SK-N-MC (cell line): ENCODE data around the gene GREB1L.

Source experiments
- DNase-seq: peaks from one replicate; pipeline ENCODE4 v3.0.0-alpha.2; 2011; ENCODE audit warnings: low read depth, low spot score
- H3K27ac ChIP-seq: fragments of 200-600 bp; sonication (generic); 2 replicates; pipeline ENCODE4 v1.5.1; 2016; ENCODE audit warnings: mixed run types
- H3K36me3 ChIP-seq: fragments of 200-600 bp; sonication (generic); 2 replicates; pipeline ENCODE4 v1.6.1; 2017; ENCODE audit warnings: antibody characterized with exemption, low read length, mixed read lengths; ENCODE audit not compliant: insufficient read depth
- H3K4me3 ChIP-seq: fragments of 200-600 bp; sonication (generic); 2 replicates; pipeline ENCODE4 v1.5.1; 2016
- H3K9ac ChIP-seq: fragments of 200-600 bp; sonication (generic); 2 replicates; pipeline ENCODE4 v1.8.0; 2017; ENCODE audit warnings: mixed run types, mixed read lengths; ENCODE audit not compliant: insufficient read length
- H3K9me3 ChIP-seq: fragments of 200-600 bp; sonication (generic); 2 replicates; pipeline ENCODE4 v1.6.1; 2017; ENCODE audit warnings: low read depth, mild to moderate bottlenecking, antibody characterized with exemption, low read length, moderate library complexity, mixed read lengths
- EZH2 ChIP-seq: fragments of 200-600 bp; sonication (generic); IDR thresholded peaks from one replicate; pipeline ENCODE4 v1.6.1; 2017; ENCODE audit warnings: antibody characterized with exemption
- FOXP2 ChIP-seq: optimal IDR thresholded peaks from 2 replicates; pipeline ENCODE3; 2011; ENCODE audit warnings: mild to moderate bottlenecking, moderate library complexity; ENCODE audit not compliant: insufficient read depth; ENCODE audit errors: extremely low read length, control extremely low read depth
- POLR2AphosphoS5 ChIP-seq: IDR thresholded peaks from 2 replicates; pipeline ENCODE4 v1.6.1; 2012; ENCODE audit warnings: mild to moderate bottlenecking, low read depth, low read length, borderline replicate concordance

The GREB1L gene

DNA sequence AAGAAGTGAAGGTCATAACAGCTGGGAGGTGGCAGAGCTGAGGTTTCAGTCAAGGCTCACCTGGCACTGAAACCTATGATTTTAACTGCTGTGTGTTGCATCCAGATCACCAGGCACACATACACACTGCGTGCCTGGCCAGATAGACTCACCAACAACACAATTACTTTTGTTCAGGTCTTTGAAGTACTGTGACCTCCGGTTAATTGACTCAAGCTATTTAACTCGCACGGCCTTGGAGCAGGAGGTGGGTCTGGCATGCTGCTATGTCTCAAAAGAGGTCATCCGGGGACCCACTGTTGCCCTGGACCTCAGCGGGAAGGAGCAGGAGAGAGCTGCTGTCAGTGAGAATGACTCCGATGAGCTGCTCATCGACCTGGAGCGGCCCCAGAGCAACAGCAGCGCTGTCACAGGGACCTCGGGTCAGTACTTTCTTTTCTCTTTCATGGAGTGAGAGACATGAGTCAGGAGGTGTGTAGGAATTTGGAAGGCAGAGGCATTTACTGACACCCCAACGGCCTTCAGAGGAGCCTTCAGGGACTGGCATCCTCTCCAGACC lies 254.3 kb downstream of the GREB1L start:
- no peak overlapping the region for H3K9ac ChIP-seq
- no peaks in the 10 kb centered on the region for H3K9me3 ChIP-seq
- TF ChIP-seq FOXP2 (no peak), EZH2 (no peak), POLR2AphosphoS5 (no peak)
- H3K36me3 ChIP-seq: no peaks in the 10 kb centered on the region
- no peak overlapping the region for H3K4me3 ChIP-seq
- DNase-seq: no peak
- H3K27ac ChIP-seq: no peak overlapping the region

DNA sequence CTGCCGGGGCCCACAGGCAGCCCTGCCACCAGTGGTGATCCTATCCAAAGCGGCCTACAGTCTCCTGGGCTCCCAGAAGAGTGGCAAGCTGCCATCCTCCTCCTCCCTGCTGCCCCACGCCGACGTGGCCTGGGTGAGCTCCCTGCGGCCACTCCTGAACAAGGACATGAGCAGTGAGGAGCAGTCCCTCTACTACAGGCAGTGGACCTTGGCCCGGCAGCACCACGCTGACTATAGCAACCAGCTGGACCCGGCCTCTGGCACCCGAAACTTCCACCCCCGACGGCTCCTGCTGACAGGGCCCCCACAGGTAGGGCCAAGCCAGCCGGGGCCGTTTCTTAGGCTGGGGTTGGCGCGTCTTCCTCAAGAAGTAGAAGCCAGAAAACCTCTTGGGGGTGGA lies 258.0 kb downstream of the GREB1L start:
- Histone ChIP-seq H3K9ac (no peak overlapping the region), H3K27ac (no peak overlapping the region)

DNA sequence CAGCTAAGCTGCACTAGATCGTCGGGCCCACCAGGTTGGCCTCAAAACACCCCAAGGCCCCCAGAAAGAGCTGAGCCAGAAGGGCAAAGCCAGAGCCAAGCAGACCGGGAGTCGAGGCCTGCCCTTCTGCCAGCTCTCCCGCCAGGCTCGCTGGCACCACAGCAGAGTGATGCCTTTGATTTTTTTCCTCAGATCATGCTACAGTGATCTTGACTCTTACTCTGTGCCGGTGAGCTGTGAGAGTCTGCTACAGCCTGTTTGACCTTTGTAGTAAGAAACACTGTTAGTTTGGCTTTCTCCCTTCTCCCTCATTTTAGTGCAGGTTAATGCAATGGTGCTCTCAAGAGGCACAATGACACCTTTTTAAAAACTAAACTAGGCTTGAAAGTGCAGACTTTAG lies 260.6 kb downstream of the GREB1L start:
- no peak overlapping the region for H3K4me3 ChIP-seq
- DNase-seq: no peak
- H3K27ac ChIP-seq: no peak overlapping the region
- no peaks in the 10 kb centered on the region for H3K9me3 ChIP-seq
- H3K36me3 ChIP-seq: no peaks in the 10 kb centered on the region
- H3K9ac ChIP-seq: no peak overlapping the region
- TF ChIP-seq EZH2 (no peak), POLR2AphosphoS5 (no peak), FOXP2 (no peak)

More for the DNA sequence above, 258.0 kb downstream of the GREB1L start:
- Histone ChIP-seq H3K9me3 (no peaks in the 10 kb centered on the region), H3K4me3 (no peak overlapping the region), H3K36me3 (no peaks in the 10 kb centered on the region)
- no peak for DNase-seq
- TF ChIP-seq POLR2AphosphoS5: no peak
- TF ChIP-seq EZH2: no peak
- TF ChIP-seq FOXP2: no peak

DNA sequence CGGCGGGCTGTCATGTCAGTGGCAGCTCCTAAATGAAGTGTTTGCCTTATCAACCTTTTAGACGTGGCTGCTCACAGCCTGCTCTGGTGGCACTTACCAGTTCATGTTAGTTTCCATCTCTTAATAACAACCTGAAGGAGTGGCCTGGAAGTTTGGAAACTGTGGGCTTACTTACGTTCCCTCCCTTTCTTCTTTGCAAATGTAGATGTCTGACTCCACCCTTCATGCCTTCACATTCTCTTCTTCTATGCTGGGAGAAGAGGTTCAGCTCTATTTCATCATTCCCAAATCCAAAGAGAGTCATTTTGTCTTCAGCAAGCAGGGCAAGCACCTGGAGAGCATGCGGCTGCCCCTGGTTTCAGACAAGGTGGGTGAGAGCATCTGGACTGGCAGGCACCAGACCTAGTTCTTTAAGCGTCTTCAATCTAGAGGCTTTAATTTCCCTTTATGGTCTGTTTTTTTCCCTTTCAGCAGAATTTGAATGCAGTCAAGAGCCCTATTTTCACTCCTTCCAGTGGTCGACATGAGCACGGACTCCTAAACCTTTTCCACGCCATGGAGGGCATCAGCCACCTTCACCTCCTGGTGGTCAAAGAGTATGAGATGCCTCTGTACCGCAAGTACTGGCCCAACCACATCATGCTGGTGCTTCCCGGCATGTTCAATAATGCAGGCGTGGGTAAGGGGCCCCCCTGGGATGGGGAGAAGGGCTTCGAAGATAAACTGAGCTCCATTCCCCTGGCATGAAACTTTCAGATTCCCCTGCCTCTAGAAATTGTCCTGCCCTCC lies 266.1 kb downstream of the GREB1L start:
- Histone ChIP-seq H3K36me3 (no peaks in the 10 kb centered on the region), H3K9ac (no peak overlapping the region), H3K9me3 (no peaks in the 10 kb centered on the region), H3K27ac (no peak overlapping the region), H3K4me3 (no peak overlapping the region)
- TF ChIP-seq POLR2AphosphoS5: no peak
- no peak for TF ChIP-seq EZH2
- TF ChIP-seq FOXP2: no peak
- DNase-seq: no peak

DNA sequence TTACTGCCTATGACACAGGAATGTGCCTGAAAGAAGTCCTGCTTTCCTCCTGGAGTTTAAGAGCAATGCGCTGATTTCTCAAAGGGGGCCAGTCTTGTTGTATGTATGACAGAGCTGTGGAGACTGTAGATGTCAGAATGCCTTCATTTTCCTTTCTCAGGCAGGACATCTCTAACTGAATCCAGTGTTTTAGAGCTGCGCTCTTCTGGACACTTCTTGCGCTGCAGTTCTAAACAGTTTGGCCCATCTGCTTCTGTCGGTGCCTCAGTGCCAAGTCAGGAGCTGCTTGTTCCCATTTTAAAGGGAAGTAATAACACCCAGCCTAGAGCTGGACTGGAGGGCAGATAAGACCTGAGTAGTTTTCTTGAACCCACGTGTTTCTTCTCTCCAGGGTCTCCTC lies 267.0 kb downstream of the GREB1L start:
- Histone ChIP-seq H3K27ac (no peak overlapping the region), H3K9ac (no peak overlapping the region), H3K4me3 (no peak overlapping the region), H3K9me3 (no peaks in the 10 kb centered on the region), H3K36me3 (no peaks in the 10 kb centered on the region)
- TF ChIP-seq FOXP2: no peak
- no peak for TF ChIP-seq EZH2
- TF ChIP-seq POLR2AphosphoS5: no peak
- no peak for DNase-seq

DNA sequence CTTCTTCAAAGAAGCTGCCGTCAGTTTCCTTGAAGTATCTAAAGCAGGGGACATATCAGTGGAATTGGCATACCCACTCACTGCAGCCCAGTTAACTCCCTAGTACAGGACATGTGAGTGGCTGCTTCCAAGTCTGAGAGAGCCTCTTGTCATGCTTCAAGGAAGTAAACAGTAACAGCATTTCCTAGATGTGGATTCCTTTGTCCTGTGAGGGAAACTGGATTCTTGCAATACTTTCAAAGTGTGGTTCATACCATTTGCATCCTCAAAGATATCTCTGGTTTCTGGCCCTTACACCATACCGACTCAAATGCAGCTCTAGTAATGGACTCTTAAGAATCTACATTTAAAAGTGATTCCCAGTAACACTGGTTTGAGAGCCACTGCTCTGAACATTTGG lies 271.3 kb downstream of the GREB1L start:
- Histone ChIP-seq H3K36me3 (no peaks in the 10 kb centered on the region), H3K4me3 (no peak overlapping the region), H3K9me3 (no peaks in the 10 kb centered on the region), H3K27ac (no peak overlapping the region), H3K9ac (no peak overlapping the region)
- DNase-seq: no peak
- TF ChIP-seq FOXP2: no peak
- TF ChIP-seq POLR2AphosphoS5: no peak
- no peak for TF ChIP-seq EZH2

DNA sequence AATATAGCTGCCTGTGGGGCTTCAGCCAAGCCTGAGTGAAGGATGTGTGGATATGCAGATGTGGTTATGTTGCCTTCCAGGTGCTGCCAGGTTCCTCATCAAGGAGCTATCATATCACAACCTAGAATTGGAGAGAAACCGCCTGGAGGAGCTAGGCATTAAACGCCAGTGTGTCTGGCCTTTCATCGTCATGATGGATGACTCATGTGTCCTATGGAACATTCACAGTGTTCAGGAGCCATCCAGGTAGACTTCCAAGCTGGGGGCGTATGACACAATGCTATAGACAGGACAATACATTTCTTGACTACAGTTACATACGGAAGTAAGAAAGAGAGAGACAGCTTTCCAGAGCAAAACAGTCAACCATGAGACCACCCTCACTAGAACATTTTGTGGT lies 271.7 kb downstream of the GREB1L start:
- Histone ChIP-seq H3K36me3 (no peaks in the 10 kb centered on the region), H3K27ac (no peak overlapping the region), H3K4me3 (no peak overlapping the region), H3K9me3 (no peaks in the 10 kb centered on the region), H3K9ac (no peak overlapping the region)
- TF ChIP-seq FOXP2: no peak
- TF ChIP-seq EZH2: no peak
- TF ChIP-seq POLR2AphosphoS5: no peak
- DNase-seq: no peak

DNA sequence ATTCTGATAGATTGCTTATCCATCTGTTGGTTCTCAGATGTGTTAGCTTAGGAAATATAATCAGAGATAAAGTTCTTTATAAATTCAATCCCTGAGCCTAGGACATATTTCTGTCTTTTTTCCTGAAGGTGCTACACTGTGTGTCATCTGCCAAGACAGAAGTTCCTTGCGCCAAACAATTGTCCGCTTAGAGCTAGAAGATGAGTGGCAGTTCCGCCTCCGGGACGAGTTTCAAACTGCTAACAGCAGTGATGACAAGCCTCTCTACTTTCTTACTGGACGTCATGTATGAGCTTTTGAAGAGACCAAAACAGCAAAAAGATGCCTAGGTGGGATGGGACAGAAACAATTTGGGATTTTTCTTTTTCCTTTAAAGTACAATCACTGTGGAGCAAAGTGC lies 280.5 kb downstream of the GREB1L start:
- Histone ChIP-seq H3K9me3 (no peaks in the 10 kb centered on the region), H3K9ac (no peak overlapping the region), H3K36me3 (0 out of 2 replicates have a peak, but pooled peaks cover under 1% of the 10 kb centered on the region), H3K27ac (no peak overlapping the region), H3K4me3 (no peak overlapping the region)
- TF ChIP-seq FOXP2 (no peak), EZH2 (no peak), POLR2AphosphoS5 (no peak)
- no peak for DNase-seq

DNA sequence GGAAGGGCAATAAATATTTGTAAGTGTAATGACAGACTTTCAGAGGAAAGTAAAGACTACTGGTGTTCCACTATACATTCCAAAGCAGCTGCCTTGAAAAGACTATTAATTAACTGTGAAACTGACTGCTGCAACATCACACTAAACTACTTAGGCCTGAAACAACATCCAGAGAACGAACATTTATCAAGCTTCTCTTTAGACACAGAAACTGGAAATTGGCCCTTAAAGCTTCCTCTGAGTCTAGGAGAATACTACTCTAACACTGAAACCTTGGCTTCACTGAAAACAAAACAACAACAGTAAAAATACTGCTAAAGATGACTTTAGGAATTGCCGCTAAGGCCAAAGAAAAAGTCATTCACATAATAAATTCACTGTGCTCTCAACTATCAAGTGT lies 283.9 kb downstream of the GREB1L start:
- H3K27ac ChIP-seq: no peak overlapping the region
- H3K36me3 ChIP-seq: 0 out of 2 replicates have a peak, but pooled peaks cover 9% of the 10 kb centered on the region
- H3K9me3 ChIP-seq: no peaks in the 10 kb centered on the region
- TF ChIP-seq FOXP2: no peak
- no peak for TF ChIP-seq EZH2
- no peak for TF ChIP-seq POLR2AphosphoS5
- DNase-seq: no peak
- no peak overlapping the region for H3K9ac ChIP-seq
- H3K4me3 ChIP-seq: no peak overlapping the region
